ENCODE data around the gene DDO.

- no peak for TF ChIP-seq POLR2A (IDR thresholded peaks at IDR 0.05)
- TF ChIP-seq, protein P1, sequence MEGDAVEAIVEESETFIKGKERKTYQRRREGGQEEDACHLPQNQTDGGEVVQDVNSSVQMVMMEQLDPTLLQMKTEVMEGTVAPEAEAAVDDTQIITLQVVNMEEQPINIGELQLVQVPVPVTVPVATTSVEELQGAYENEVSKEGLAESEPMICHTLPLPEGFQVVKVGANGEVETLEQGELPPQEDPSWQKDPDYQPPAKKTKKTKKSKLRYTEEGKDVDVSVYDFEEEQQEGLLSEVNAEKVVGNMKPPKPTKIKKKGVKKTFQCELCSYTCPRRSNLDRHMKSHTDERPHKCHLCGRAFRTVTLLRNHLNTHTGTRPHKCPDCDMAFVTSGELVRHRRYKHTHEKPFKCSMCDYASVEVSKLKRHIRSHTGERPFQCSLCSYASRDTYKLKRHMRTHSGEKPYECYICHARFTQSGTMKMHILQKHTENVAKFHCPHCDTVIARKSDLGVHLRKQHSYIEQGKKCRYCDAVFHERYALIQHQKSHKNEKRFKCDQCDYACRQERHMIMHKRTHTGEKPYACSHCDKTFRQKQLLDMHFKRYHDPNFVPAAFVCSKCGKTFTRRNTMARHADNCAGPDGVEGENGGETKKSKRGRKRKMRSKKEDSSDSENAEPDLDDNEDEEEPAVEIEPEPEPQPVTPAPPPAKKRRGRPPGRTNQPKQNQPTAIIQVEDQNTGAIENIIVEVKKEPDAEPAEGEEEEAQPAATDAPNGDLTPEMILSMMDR (IDR thresholded peaks at IDR 0.05) = no peak
Observed at GRCh38 chr6:110398778-110399177, 16.6 kb downstream of the DDO start.

Measured in thyroid gland (tissue), 4 donors.